NCI-H82 (cell line): ENCODE measurements around the gene NR1H4.
"Not testable (repeated sequence)": the region's sequence is repeated elsewhere in the genome, so short reads cannot be mapped to it uniquely, and the experiment has no call there.

Experiments
- DNase-seq: peaks from one replicate; lab custom pipeline; 2025; lab: John Stamatoyannopoulos, UW

Gene NR1H4

DNA sequence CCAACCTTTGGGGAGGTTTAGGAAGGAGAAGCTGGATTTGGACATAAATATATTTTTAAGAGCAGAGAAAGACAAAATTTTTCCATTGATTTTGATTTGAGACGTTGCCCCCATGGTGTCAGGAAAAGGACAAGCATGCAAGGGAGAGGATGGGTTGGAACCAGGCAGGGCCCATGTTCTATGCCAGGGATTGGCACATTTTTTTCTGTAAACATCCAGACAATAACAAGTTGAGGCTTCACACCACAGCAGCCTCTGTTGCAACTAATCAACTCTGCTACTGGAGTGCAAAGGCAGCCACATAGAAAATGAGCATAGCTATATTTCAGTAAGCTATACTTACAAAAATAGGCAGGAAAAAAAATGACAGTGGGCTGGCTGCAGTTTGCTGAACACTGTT lies 44.7 kb downstream of the NR1H4 start:
- no peak for DNase-seq

DNA sequence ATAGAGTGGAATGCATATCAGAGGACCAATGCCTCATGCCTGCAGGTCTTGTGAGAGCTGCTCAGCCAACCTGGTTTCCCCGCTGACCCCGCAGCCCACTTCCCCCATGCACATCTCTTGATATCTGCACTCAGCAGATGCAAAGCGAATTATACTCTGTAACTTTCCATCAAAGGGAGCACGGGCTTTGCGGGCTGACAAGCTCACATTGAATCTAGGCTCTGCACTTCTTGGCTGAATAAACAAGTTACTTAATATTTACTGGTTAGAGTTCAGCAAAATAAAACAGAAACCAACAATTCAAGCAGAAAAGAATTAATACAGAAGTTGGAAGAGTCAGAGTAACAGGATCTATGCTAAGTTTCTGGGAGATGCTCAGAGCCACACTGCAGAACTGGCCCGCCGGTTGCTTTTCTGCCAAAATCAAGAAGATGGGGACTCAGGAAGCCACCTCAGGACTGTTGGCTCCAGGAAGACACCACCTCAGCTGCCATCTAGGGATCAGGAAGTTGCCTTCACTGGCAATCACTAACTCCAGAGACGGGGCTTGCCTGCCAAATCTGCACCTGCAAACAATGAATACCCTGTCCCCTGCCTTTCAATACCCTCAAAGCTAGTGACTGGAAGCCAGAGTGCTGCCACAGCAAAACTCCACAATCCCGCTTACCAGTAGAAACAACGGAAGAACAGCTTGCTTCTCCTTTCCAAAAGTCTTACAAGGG lies 46.5 kb downstream of the NR1H4 start:
- DNase-seq = no peak

DNA sequence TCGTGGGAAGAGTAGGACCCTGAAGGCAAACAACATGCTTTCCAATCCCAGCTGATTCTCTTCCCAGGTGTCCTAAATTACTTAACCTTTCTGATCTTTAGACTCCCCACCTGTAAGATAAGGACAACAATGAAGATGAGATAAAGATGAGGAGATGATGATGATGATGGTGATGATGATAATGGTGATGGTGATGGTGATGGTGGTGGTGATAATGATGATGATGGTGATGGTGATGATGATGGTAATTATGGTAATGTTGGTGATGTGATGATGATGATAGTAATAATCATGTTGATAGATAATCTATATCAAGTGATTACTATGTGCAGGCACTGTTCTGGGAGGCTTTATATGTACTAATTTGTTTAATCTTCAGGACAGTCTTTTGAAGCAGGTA lies 48.3 kb downstream of the NR1H4 start:
- DNase-seq = no peak

DNA sequence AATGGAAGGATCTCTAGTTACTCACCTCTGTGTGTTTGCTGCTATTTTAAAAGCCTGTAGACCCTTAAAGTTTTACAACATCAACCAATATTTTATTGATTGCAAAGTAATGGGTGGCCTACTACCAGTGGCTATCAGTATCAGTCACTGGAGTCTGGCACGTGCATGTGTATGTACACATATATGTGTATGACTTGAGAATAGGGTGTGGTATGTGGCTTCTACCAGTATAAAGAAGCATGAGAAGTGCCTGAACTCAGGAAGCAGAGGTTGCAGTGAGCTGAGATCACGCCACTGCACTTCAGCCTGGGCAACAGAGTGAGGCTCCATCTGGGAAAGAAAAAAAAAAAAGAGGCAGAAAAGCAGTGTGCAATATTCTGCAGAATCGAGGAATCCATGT lies 54.4 kb downstream of the NR1H4 start:
- no peak for DNase-seq

DNA sequence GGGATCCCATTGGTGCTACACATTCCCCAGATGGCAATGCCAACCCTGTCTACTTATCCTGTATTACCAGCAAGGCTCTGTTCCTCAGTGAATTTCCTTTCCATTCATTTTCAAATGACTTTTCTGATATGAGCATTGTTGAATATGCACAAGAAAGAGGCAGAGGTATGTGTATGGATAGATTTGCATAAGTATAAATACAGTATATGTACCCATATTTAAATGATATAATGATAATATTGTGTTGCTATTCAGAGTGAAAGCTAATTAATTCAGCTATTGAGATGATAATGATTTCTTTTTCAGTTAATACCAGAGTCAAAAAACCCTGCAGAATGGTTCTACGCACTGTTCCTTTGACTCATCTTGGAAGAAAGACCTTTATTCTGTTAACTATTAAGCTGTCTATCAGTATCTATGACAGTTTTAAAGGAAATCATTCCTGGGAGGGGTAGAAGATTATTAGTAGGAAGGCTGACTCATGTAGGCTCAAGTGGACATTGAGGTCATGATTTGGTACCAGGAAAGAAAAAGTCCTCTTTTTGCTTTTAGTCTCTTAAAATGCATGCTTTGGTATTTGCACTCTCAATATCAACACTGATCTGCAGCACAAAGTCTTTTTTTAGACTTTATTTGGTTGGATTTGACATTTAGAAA lies 54.9 kb downstream of the NR1H4 start:
- no peak for DNase-seq

DNA sequence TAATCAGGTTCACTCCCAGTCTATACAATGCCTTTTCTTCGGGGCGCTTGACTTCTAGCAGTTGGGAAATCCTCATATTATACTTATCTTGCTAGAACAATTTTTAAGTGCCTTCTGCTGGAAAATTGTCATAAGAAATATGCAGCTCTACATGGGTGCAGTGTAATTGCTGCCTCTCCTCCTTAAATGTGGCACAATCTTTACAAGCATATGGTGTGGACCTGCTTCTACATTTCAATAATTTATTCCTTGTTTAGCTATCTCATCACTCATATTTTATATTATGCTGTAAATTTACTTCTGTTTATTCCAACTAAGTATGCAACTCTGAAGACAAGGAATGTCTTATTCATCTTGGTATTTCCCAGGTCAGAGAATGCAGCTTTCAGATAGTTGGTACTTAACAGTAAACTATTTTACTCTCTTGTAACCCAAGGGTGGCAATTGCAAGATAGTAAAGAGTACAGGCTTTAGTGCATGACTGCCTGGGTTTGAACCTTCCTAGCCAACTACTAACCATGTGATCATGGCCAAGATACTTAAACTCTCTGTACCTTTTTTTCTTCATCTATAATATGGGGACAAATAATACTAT lies 56.2 kb downstream of the NR1H4 start:
- no peak for DNase-seq

DNA sequence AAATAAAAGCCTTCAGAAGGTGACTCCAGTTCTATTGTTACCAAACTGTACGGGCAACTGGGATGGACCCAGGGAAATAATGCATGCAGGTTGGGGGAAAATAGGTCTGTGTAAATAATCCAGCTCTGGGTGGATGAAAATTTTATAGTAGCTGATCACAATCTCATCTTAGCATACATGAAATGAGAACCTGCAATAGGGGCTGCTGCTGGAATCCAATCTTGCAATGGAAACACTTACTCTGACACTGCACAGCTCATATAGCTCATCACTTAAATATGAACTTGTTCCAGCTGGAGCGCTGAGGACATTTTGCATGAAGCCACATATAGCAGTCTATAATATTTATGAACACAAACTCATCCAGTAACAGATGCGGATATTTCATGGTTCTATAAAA lies 59.7 kb downstream of the NR1H4 start:
- no peak for DNase-seq

DNA sequence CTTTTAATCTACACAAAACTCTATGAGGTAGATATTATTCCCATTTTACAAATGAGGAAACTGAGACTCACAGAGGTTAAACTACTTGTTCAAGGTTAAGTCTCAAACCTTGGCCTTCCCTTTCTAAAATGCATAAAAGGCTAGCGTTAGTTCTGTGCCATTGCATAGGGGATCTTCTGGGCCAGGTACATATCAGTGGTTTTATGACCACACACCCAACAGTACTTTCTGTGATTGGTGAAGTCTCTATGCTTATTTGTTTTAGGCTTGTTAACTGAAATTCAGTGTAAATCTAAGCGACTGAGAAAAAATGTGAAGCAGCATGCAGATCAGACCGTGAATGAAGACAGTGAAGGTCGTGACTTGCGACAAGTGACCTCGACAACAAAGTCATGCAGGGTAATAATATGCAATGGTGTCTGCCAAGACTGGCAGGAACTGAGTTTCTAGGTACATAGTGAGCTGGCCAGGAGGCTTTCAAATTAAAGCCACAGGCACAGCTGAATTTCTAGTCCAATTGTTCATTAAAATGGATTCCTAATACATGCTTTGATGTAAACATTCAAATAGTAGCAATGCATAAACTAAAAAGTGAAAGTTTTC lies 61.1 kb downstream of the NR1H4 start:
- DNase-seq = no peak

DNA sequence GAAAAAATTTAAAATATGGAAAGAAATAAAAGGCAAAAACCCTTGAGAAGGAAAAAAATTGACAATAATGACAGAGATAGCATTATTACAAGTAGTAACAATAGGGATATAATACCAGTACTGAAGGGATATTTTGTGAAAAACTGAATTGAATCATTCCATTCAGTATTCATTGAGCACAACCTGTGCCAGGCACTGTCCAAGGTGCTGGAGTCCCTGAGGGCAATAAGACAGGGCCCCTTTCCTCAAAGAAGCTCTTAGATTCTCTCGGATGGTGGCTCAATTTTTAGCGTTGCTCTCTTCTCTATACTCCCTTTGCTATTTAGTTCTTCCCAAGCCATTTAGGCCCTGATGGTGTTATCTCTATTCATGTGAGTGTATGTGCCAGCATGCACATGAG lies 65.5 kb downstream of the NR1H4 start:
- DNase-seq = no peak

DNA sequence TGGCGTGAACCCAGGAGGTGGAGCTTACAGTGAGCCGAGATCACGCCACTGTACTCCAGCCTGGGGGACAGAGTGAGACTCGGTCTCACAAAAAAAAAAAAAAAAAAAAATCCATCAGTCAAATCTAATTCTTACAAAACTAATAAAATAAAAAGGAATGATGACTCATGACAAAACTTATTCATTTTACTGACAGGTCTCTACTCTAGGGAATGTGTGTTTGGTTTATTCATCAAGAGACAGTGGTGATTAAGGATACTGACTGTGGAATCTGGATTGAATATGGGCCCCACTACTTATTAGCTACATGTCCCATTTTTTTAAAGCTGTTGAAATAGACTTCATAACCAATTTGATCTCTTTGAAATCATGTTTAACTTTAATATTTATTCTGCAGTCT lies 70.5 kb downstream of the NR1H4 start:
- DNase-seq = no peak

DNA sequence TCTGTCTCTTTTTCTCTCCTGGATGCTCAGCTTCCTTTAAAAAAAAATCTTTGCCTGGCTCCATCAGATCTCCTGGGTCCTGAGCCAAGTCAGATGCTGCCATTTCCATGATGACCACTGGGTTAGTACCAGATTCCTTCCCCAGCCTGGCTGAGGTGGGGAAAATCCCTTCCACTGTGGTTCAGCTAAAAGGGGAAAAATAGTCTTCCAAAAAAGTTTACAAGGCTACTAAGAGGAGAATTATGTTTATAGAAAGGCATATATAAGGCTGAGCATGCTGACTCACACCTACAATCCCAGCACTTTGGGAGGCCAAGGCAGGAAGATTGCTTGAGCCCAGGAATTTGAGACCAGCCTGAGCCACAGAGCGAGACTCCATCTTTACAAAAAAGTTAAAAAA lies 71.4 kb downstream of the NR1H4 start:
- DNase-seq = no peak

DNA sequence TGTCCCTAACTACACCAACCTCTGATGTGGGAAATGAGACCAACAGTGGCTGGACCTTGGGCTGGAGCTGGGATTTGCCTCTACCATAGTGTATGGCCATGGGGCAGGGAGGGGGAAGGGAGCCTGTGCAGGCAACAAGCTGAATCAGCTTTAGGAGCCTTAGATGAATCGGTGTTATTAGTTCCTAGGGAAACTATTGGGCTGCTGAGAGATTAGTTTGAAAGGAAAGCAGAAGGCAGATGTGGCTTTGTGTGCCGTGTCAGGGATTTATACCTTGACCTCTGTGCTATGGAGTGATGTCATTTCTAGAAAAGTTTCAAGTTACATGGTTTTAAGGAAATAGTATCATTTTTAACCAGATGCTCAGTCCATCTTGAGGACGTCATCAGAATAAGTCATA lies 80.3 kb downstream of the NR1H4 start:
- peak; percentile 81 for DNase-seq

DNA sequence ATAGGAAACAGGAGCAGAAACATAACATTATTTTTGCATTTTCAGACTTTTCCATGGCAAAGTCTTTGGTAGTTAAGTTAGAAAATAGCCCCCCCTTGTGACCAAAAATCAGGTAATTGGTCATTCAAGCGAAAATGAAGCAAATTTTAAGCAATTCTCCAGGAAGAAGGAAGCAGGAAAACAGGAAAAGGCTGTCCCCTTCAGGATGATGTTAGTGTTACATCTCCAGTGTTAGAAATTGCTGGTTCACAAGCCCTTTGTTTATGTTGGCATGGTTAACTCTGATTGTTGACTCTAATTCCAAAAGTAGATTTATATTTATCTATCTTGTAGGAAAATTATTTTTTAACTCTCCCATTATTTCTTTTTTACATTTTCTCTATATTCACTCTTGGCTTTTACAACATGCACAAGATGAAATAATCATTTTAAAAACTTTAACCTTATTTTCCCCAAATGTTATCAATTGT lies 81.0 kb downstream of the NR1H4 start:
- DNase-seq = peak; percentile 82

DNA sequence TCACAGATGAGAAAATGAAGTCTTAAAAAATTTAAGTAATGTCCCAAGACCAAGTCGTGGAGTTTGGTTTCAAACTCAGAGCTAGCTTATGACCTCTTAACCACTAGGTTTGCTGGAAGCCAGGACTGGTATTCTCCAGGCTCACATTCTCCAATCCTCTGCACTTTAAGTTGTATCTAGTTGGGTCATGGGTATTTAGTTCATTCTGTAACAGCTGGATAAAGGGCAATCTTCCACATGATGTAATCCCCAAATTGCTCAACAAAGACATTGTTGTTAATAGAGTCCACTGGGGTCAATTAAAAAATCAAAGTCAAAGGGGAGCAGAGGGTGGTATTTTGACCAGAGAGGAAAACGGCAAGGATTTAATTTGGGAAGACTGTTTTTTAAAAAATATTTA lies 82.1 kb downstream of the NR1H4 start:
- no peak for DNase-seq

DNA sequence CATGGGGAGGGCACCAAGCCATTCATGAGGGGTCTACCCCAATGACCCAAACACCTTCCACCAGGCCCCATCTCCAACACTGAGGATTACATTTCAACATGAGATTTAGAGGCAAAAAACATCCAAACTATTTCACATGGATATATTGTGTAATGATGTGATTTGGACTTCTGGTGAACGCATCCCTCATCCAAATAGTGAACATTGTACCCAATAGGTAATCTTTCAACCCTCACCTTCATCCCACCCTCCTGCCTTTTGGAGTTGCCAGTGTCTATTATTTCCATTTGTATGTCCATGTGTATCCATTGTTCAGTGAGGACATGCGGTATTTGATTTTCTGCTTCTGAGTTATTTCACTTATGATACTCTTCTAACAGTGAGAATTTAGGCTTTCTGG lies 83.7 kb downstream of the NR1H4 start:
- no peak for DNase-seq

DNA sequence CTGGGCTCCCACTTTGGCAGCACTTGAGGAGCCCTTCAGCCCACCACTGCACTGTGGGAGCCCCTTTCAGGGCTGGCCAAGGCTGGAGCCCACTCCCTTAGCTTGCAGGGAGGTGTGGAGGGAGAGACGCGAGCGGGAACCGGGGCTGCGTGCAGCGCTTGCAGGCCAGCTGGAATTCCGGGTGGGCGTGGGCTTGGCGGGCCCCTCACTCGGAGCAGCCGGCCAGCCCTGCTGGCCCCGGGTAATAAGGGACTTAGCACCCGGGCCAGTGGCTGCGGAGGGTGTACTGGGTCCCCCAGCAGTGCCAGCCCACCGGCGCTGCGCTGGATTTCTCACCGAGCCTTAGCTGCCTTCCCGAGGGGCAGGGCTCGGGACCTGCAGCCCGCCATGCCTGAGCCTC lies 85.6 kb downstream of the NR1H4 start:
- not testable (repeated sequence) for DNase-seq

DNA sequence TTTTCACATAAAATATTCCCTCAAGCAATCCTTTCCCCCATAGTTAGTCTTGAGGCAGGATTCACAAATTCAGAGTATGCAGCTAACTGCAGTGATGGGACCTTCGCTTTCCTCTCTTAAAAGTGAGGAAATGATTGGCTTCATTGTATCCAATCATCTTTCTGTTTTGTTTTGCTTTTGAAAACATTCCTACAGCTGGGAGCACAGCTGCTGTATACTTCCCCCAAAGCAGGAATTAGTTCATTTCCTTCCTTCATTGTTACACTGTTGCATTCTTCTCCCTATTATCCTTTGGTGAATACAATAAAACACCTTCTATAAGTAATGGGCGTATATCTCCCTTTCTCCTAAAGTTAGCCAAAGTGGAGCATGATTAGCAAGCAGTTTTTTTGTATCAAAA lies 90.4 kb downstream of the NR1H4 start:
- DNase-seq = no peak

DNA sequence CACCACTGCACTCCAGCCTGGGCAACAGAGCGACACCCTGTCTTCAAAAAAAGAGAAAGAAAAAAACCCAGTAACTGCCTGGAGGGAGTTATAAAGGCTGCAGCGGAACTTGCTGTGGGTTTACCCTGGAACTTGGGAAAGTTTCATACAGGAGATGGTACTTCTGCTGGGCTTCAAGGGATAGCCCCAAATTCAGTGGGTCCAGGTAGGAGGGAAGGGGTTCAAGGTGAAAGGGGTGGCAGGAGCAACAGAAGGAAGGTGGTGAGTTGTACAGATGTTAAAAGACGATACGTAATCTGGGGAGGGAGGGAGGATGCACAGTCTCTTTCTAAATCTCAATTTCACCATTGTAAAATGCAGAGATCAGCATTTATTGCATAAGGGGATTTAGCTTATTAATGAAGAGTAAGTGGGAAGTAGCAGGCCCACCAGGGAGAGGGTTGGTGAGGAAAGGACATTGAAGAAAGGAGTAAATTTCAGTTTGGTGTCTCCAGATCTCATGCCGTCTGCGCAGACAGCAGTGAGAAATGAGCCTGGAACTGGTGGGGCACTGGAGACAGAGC lies 91.3 kb downstream of the NR1H4 start:
- DNase-seq = no peak

DNA sequence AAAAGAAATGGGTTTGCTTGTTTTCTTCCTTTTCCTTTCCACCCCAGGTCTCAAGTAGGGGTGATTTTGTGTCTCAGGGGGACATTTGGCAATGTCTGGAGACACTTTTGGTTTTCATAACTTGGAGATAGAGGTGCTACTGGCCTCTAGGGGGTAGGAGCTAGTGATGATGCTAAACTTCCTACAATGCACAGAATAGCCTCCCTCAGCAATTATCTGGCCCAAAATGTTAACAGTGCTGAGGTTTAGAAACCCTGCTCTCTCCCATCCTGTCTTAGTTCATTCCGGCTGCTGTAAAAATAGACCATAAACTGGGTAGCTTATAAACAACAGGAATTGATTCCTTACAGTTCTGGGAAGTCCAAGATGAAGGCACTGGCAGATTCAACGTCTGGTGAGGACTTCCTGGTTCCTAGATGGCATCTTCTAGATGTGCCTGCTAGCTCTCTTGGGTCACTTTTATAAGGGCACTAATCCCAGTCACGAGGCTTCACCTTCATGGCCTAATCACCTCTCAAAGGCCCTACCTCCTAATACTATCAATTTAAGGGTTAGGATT lies 92.4 kb downstream of the NR1H4 start:
- no peak for DNase-seq

DNA sequence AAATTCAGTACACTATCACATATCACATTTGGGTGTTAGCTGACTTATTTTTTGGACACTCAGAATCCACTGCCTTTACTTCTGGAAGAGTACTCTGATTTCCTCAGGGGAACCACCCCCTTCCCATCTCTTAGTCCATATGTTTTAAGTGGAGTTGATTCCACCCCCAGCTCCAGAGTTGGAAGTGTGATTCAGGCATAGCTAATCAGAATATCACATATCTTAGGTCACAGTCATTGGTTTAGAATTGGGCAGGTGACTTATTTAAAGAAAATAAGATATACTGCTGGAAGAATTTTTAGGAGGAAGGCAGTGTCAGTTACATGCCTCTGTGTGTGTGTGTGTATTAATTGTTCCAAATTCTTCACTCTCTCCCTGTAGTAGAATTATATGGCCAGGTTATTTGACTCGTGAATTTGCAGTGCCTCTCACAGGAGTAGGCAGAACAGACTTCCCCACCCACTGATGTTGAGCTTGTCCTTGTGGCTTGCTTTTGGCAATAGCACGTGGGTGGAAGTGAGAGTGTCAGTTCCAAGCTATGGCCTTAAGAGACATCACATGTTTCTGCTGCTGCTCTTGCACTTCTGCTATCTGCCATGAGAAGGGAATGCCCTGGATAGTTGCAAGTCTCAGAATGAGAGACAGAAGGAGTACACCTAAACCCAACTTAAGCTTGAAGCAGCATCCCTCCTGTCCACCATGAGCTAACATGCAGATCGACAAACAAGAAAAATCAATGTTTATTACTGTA lies 93.4 kb downstream of the NR1H4 start:
- no peak for DNase-seq

DNA sequence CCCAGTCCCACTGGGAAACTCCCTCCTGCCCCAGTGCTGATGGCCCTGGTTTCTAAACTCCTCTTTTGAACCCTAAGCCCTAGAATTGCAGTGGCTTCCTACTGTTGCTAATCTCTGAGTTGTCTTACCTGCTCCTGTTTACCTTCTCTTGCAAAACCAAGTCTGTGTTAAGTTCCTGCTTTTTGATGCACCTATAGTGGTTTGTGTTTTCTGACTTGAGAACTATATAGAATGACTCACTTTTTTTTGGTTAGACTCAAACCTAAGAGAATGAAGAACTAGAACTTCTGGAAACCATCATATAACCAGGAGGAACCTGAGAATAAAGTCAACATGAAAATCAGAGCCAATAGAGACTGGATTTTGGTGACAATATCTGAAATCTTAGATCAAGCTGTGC lies 94.3 kb downstream of the NR1H4 start:
- no peak for DNase-seq

DNA sequence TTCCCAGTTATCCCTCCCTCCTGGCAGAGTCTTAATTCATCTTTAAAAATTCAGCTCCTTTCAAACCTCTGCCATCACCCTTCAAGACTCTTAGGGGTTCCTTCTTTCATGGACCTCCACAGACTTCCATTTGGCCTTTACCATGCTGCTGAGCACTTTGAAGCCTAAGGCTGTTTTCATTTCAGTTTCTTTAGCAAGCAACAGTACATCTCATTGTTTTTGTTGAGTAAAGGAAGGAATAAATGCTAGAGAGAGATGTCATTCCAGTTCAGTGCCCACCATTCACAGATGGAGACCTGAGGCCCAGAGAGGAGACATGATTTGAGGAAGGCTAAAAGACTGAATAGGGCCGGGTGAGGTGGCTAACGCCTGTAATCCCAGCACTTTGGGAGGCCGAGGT lies 98.5 kb downstream of the NR1H4 start:
- DNase-seq = no peak
